Dedifferentiated amniotic fluid mesenchymal stem cell (primary cell): Measurements from ENCODE around the gene PFKP.
A peak's percentile ranks its signal among the peaks of the same experiment; 100 is the strongest.

ENCODE experiments used
- DNase-seq: peaks from one replicate; pipeline ENCODE4 v3.0.0-alpha.2; 2016; ENCODE audit errors: extremely low spot score

The PFKP gene

GRCh38 chr10:3067118-3067858 lies at the start of gene PFKP:
TSS of gene PFKP (plus strand) at chr10:3067548. CDS start at chr10:3067596, 48 bp downstream.
- DNase-seq, result no peak

GRCh38 chr10:3018247-3018646 lies 49.1 kb upstream of the PFKP start:
- no peak for DNase-seq

DNA sequence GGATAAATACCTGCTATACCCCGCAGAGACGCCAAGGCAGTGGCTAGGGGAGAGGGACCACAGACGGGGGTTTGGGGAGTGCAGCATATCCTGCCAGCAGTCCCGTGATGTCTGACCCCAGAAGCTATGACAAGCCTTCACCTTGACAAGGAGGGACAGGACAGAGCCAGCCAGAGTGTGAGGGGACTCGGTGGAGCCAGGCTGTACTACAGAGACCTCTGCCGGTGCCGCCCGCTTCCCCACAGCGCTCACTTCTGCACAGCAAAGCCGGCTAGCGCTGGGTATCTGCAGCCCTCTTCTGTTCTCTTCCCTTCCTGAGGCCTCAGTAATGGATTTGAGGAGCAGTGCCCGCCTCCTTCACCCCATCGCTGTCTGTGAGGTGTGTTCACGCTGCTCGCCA lies 47.0 kb upstream of the PFKP start:
- DNase-seq, result no peak

- no peak for DNase-seq
These were observed 46.5 kb upstream of the PFKP start for GRCh38 chr10:3020881-3021280.

GRCh38 chr10:3022027-3022426 lies 45.3 kb upstream of the PFKP start:
- DNase-seq, result no peak

GRCh38 chr10:3023892-3024291 lies 43.5 kb upstream of the PFKP start:
- DNase-seq, result no peak

DNA sequence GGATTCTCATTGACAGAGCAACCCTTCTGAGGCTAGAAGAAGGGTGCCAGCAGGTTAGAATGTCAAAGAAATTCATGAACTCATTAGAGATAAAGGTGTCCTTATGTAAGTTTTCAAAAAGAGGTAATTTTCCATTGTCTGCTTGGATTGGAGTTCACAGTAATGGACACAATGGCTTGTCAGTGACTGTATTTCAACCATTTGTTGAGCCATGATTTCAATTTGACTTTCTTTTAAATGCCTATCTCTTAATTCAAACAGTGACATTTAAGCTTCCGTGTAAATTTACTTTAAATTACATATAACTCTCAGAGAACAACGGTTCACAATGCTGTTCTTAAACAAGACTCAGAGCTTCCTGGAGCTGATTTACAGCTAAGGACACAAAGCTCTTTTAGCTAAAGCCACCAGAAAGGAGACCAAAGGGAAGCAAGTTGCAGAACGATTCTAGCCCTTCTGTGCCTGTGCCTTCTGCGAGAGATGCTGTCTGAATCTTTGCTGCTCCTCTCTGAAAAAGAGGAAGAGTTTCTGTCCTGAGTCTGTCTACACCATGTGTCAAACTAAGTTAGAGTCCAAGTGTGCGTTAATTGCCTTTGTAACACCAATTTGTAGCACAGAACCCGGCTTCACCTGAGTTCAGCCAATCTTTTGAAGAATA lies 42.2 kb upstream of the PFKP start:
- no peak for DNase-seq

DNA sequence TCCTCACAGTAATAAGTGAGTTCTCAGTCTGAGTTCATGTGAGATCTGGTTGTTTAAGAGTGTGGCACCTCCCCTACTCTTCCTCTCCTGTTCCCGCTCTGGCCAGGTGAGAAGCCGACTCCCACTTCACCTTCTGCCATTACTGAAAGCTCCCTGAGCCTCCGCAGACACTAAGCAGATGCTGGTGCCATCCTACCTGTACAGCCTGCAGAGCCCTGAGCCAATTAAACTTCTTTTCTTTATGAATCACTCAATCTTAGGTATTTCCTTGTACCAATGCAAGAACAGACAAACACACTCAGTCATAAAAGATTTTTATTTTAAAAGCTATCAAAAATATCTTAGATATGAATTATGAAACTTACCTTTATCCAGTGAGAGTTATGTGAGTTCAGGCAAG lies 39.5 kb upstream of the PFKP start:
- DNase-seq, result no peak

- DNase-seq, result no peak
These were observed 38.9 kb upstream of the PFKP start for GRCh38 chr10:3028441-3028840.

- no peak for DNase-seq
These were observed 36.6 kb upstream of the PFKP start for GRCh38 chr10:3030765-3031164.

GRCh38 chr10:3031490-3031889 lies 35.9 kb upstream of the PFKP start:
- no peak for DNase-seq

- no peak for DNase-seq
These were observed 33.4 kb upstream of the PFKP start for GRCh38 chr10:3033925-3034324.

DNA sequence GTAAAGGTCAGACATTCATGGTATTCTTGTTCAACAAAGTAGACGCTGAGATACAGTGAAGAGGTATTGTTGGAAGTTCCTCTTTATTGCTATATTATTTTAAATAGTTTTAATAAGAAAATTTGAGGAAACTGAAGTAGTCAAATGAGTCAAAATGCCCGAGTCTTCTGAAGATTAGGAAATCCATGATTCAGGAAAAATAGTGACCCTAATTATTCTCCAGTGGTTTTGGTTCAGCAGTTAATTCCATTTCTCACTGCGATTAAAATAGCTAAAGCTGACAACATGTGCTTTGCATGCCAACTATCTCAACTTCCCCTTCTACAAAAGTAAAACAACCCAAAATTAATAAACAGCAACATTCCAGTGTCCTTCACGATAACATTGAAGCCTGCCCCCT lies 32.7 kb upstream of the PFKP start:
- DNase-seq, result no peak

- no peak for DNase-seq
These were observed 31.0 kb upstream of the PFKP start for GRCh38 chr10:3036155-3037021.

GRCh38 chr10:3037182-3037581 lies 30.2 kb upstream of the PFKP start:
- no peak for DNase-seq

GRCh38 chr10:3040069-3040468 lies 27.3 kb upstream of the PFKP start:
- DNase-seq, result no peak

DNA sequence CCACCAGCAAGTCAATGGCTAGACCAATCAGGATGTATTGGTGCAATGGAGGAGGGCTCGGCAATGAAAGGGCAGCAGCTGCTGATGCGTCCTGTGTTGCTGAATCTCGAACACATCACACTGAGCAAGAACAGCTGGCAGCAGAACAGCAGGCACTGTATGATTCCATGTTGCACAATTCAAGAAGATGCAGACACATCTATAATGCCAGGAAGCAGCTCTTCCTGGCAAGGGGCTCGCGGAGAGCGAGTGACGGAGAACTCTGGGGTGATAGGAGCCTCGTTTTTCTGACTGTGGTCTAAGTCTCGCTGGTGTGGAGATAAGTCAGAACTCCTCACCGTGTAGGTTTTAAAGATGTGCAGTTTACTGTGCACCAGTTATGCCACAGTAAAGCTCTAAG lies 24.8 kb upstream of the PFKP start:
- DNase-seq, result no peak

DNA sequence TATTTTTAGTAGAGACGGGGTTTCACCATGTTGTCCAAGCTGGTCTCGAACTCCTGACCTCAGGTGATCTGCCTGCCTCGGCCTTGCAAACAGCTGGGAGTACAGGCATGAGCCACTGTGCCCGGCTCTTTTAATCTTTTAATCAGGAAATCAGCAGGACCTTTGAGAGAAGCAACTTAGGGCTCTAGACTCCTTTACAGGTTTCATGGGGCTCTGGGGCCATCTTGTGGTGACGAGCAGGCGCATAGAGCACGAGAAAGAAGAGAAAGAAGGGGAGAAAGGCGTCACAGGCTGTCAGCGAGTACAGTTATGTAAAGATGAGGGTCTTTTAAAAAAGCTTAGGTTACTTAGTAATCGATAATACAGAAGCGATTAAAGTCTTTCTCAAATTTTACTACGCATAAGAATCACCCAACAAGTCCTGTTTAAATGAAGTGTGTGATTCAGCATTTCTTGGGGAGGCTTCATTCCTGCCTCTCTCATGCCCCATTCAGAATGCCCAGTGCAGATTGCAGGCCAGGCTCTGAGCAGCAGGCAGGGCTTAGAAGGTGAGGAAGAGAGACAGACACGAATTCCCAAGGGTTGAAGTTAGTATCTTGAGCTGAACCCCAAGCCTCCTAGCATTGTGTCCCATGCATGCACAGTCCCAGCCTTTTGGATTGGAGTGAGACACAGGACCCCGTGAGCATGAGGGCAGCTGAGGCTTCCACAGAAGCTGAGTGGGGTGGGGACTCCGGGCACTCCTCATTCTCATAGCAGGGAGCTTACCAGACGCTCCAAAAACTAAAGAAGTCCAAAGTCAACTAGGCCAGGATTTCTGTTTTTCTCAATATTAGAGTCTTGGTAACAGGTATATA lies 23.6 kb upstream of the PFKP start:
- peak; percentile 89 for DNase-seq

GRCh38 chr10:3045471-3046209 lies 21.7 kb upstream of the PFKP start:
- peak; percentile 77 for DNase-seq

- no peak for DNase-seq
These were observed 21.1 kb upstream of the PFKP start for GRCh38 chr10:3046210-3046779.
